IMR-90 (cell line): ENCODE data around the gene MCM3AP. TPM values are rescaled to one million over a fixed set of nuclear protein-coding genes. Genes with fewer than 3 reads are reported as not detected.

Source experiments
- ATAC-seq: fragments of 200-7000 bp; cut with Tn5 transposase; 2 replicates; pipeline ENCODE4 v1.9.1; 2020; ENCODE audit warnings: low read depth, mild to moderate bottlenecking, moderate library complexity
- BruUV-seq: library from RNA; stranded (reverse); fragments of 400-500 nt; replicated peaks from 2 replicates; lab custom pipeline; 2021; lab: Mats Ljungman, UMichigan
- CTCF ChIA-PET: fragments of 300-600 bp; formaldehyde crosslinking; extraction: SDS; loops from one replicate; lab custom pipeline; 2021; ENCODE audit warnings: antibody characterized with exemption; lab: Yijun Ruan, JAX
- POLR2A ChIA-PET: fragments of 300-600 bp; sonication (Branson Sonifier 250); formaldehyde crosslinking; loops from one replicate; lab custom pipeline; 2022; ENCODE audit warnings: antibody characterized with exemption; ENCODE audit not compliant: unreplicated experiment; lab: Charles Lee
- DNase-seq: peaks from one replicate; pipeline ENCODE4 v3.0.0; 2013
- H2AFZ ChIP-seq: replicated peaks from 2 replicates; pipeline ENCODE3; 2013; ENCODE audit warnings: low read length, mild to moderate bottlenecking; ENCODE audit not compliant: poor library complexity
- H2AK5ac ChIP-seq: 2 replicates; pipeline ENCODE4 v1.6.1; 2013; ENCODE audit warnings: low read depth, low read length, inconsistent platforms
- H2AK9ac ChIP-seq: replicated peaks from 2 replicates; pipeline ENCODE3; 2013; ENCODE audit warnings: mild to moderate bottlenecking, low read depth, low read length, moderate library complexity; ENCODE audit not compliant: poor library complexity
- H2BK120ac ChIP-seq: 2 replicates; pipeline ENCODE4 v1.6.1; 2013; ENCODE audit warnings: low read depth, low read length, inconsistent platforms
- H2BK15ac ChIP-seq: 3 replicates; pipeline ENCODE4 v1.6.1; 2013; ENCODE audit warnings: low read depth, low read length, inconsistent platforms
- H2BK20ac ChIP-seq: 2 replicates; pipeline ENCODE4 v1.6.1; 2013; ENCODE audit warnings: low read depth, mild to moderate bottlenecking, inconsistent platforms, low read length, moderate library complexity
- H2BK5ac ChIP-seq: 2 replicates; pipeline ENCODE4 v1.6.1; 2013; ENCODE audit warnings: mild to moderate bottlenecking, low read depth, low read length, inconsistent platforms; ENCODE audit not compliant: poor library complexity, severe bottlenecking
- H3K14ac ChIP-seq: replicated peaks from 2 replicates; pipeline ENCODE4 v1.6.1; 2013; ENCODE audit warnings: low read depth, low read length, inconsistent platforms
- H3K18ac ChIP-seq: 2 replicates; pipeline ENCODE4 v1.6.1; 2013; ENCODE audit warnings: low read depth, low read length, control low read depth
- H3K23ac ChIP-seq: 2 replicates; pipeline ENCODE4 v1.6.1; 2013; ENCODE audit warnings: low read depth, low read length, inconsistent platforms
- H3K27ac ChIP-seq: 2 replicates; pipeline ENCODE4 v1.5.1; 2013; ENCODE audit warnings: mild to moderate bottlenecking, control low read depth, low read length; ENCODE audit not compliant: insufficient read depth
- H3K27me3 ChIP-seq: 2 replicates; pipeline ENCODE4 v1.6.1; 2013; ENCODE audit warnings: low read length; ENCODE audit not compliant: control insufficient read depth, insufficient read depth
- H3K36me3 ChIP-seq: 2 replicates; pipeline ENCODE4 v1.6.1; 2013; ENCODE audit warnings: low read length, mixed read lengths; ENCODE audit not compliant: control insufficient read depth, insufficient read depth
- H3K4ac ChIP-seq: 2 replicates; pipeline ENCODE4 v1.6.1; 2013; ENCODE audit warnings: low read depth, low read length, inconsistent platforms
- H3K4me1 ChIP-seq: 2 replicates; pipeline ENCODE4 v1.6.1; 2013; ENCODE audit warnings: low read length, mixed read lengths; ENCODE audit not compliant: control insufficient read depth, insufficient read depth
- H3K4me2 ChIP-seq: 2 replicates; pipeline ENCODE4 v1.6.1; 2013; ENCODE audit warnings: low read depth, mild to moderate bottlenecking, control low read depth, low read length, moderate library complexity
- H3K4me3 ChIP-seq: 2 replicates; pipeline ENCODE4 v1.5.1; 2013; ENCODE audit warnings: low read depth, mild to moderate bottlenecking, control low read depth, low read length, moderate library complexity; ENCODE audit not compliant: insufficient read depth
- H3K56ac ChIP-seq: 2 replicates; pipeline ENCODE4 v1.6.1; 2013; ENCODE audit warnings: low read length, inconsistent platforms; ENCODE audit not compliant: insufficient read depth; ENCODE audit errors: extremely low read depth
- H3K79me1 ChIP-seq, 2 experiments: 2 replicates each; pipeline ENCODE4 v1.6.1; 2013; ENCODE audit warnings: low read length in 2 of 2, inconsistent platforms in 1 of 2, low read depth in 1 of 2
- H3K9ac ChIP-seq: 2 replicates; pipeline ENCODE4 v1.6.1; 2013; ENCODE audit warnings: low read depth, low read length, control low read depth
- H3K9me1 ChIP-seq: 2 replicates; pipeline ENCODE4 v1.6.1; 2013; ENCODE audit warnings: low read length, inconsistent platforms; ENCODE audit not compliant: insufficient read depth
- H3K9me3 ChIP-seq: 2 replicates; pipeline ENCODE4 v1.6.1; 2013; ENCODE audit warnings: low read length; ENCODE audit not compliant: control insufficient read depth, insufficient read depth
- H4K20me1 ChIP-seq: 2 replicates; pipeline ENCODE4 v1.6.1; 2013; ENCODE audit warnings: low read length, inconsistent platforms; ENCODE audit not compliant: insufficient read depth
- H4K5ac ChIP-seq: 2 replicates; pipeline ENCODE4 v1.6.1; 2013; ENCODE audit warnings: mild to moderate bottlenecking, low read depth, low read length, control low read depth
- H4K8ac ChIP-seq, 2 experiments: 2 replicates each; pipeline ENCODE4 v1.6.1; 2013; ENCODE audit warnings: low read depth in 2 of 2, low read length in 2 of 2, control low read depth in 1 of 2, inconsistent platforms in 1 of 2
- H4K91ac ChIP-seq: 2 replicates; pipeline ENCODE4 v1.6.1; 2013; ENCODE audit warnings: low read depth, low read length, inconsistent platforms; ENCODE audit not compliant: insufficient read depth
- CEBPB ChIP-seq: IDR thresholded peaks from 2 replicates; pipeline ENCODE4 v1.6.1; 2012; ENCODE audit warnings: low read depth, low read length, improper control_type of control experiment
- FOS ChIP-seq: fragments of 150-350 bp; IDR thresholded peaks from 2 replicates; pipeline ENCODE4 v1.6.1; 2016; ENCODE audit warnings: low read depth, low read length
- MAFK ChIP-seq: IDR thresholded peaks from 2 replicates; pipeline ENCODE4 v1.6.1; 2012; ENCODE audit warnings: low read depth, low read length, improper control_type of control experiment
- MXI1 ChIP-seq: IDR thresholded peaks from 2 replicates; pipeline ENCODE4 v1.6.1; 2012; ENCODE audit warnings: low read depth, mild to moderate bottlenecking, low read length, moderate library complexity, borderline replicate concordance
- NFE2L2 ChIP-seq: fragments of 150-350 bp; IDR thresholded peaks from 2 replicates; pipeline ENCODE4 v1.6.1; 2016; ENCODE audit warnings: low read depth, mild to moderate bottlenecking, low read length
- WGBS, 2 experiments: methylation state at CpG; one replicate each; pipeline versions ENCODE4 v1.1.5 to v1.1.7; 2013; ENCODE audit warnings: missing lambda C conversion rate in 2 of 2; ENCODE audit not compliant: insufficient read length in 1 of 2; ENCODE audit errors: extremely low coverage in 2 of 2; 5-methylcytosine and 5-hydroxymethylcytosine counted together
- dilution Hi-C: fragments of 300-500 bp; cut with HindIII; formaldehyde crosslinking; loops from one replicate; pipeline ENCODE4 v1.14.3; 2018; ENCODE audit warnings: low sequenced_read_pairs; ENCODE audit not compliant: unreplicated experiment
- in situ Hi-C: fragments of 300-500 bp; cut with MboI; formaldehyde crosslinking; loops from 3 replicates; pipeline ENCODE4 v1.14.3; 2019; ENCODE audit warnings: low sequenced_read_pairs, inconsistent platforms, mixed read lengths
- intact Hi-C: fragments of 100-400 bp; cut with micrococcal nuclease; formaldehyde crosslinking; loops from 2 replicates; pipeline ENCODE4 v1.10.0; 2022
- polyA plus RNA-seq, 3 experiments: library from polyadenylated mRNA; depleted of rRNA; stranded (reverse); fragments of >200 nt; gene quantifications; 2 replicates each; pipeline ENCODE4 v1.2.3, GENCODE V29; 2012; ENCODE audit warnings: low replicate concordance in 1 of 3
- total RNA-seq: library from RNA; depleted of rRNA; stranded (reverse); fragments of >200 nt; gene quantifications from 2 replicates; pipeline ENCODE4 v1.2.3, GENCODE V29; 2012

Gene MCM3AP
- total and polyA plus RNA-seq, 2 of the 4 experiments (the other 2 are of a cell fraction), result 46.5 to 63.1 TPM

- intact Hi-C loops (no loop called here), in situ Hi-C loops (no loop called here), dilution Hi-C loops (no loop called here)
- POLR2A ChIA-PET, result no interaction called here
- H3K9ac ChIP-seq, result no peak overlapping the region
- TF ChIP-seq CEBPB, result no peak
- no peak for TF ChIP-seq MXI1
- TF ChIP-seq FOS, result no peak
- no peak for TF ChIP-seq NFE2L2
- TF ChIP-seq MAFK, result no peak
- no TSS peak for BruUV-seq
- H3K27me3 ChIP-seq, result no peaks in the 10 kb centered on the region
- no peaks in the 10 kb centered on the region; the same call in 1 of the 2 replicates for H3K9me1 ChIP-seq
- no peaks in the 10 kb centered on the region; the same call in 1 of the 2 replicates for H4K20me1 ChIP-seq
- WGBS, 2 experiments, result 100% methylated on average over 2 of the region's 16 CpGs; no CpG with 5 or more reads in 1 of the 2 experiments
- H2BK15ac ChIP-seq, result no peak overlapping the region
- no peaks in the 10 kb centered on the region for H3K9me3 ChIP-seq
- H3K79me1 ChIP-seq, result no peaks in the 10 kb centered on the region; a peak in 1 of 4 replicates
- H4K91ac ChIP-seq, result no peak overlapping the region
- H3K56ac ChIP-seq, result no peak overlapping the region
- no peak overlapping the region for H3K27ac ChIP-seq
- H2BK20ac ChIP-seq, result no peak overlapping the region
- no peaks in the 10 kb centered on the region for H3K4me1 ChIP-seq
- CTCF ChIA-PET, result no interaction called here
- H2AK9ac ChIP-seq, result no peak overlapping the region
- H3K23ac ChIP-seq, result no peak overlapping the region
- DNase-seq, result no peak
- H3K4me2 ChIP-seq, result no peak overlapping the region
- H2BK120ac ChIP-seq, result no peak overlapping the region
- H3K4me3 ChIP-seq, result no peak overlapping the region
- no peak for ATAC-seq
- no peak overlapping the region for H4K5ac ChIP-seq
- H3K14ac ChIP-seq, result no peak overlapping the region
- H3K18ac ChIP-seq, result no peak overlapping the region
- H4K8ac ChIP-seq, result no peak overlapping the region
- peaks cover 49% of the 10 kb centered on the region for H3K36me3 ChIP-seq
- no peak overlapping the region for H2AK5ac ChIP-seq
- H2BK5ac ChIP-seq, result no peak overlapping the region
- no peak overlapping the region for H3K4ac ChIP-seq
- H2AFZ ChIP-seq, result no peak overlapping the region
Measured at GRCh38 chr21:46205766-46206162, 79.6 kb downstream of the MCM3AP start.
